HS-27A (cell line): ENCODE results near the gene MAP6D1.
"Not testable (repeated sequence)": the region's sequence is repeated elsewhere in the genome, so short reads cannot be mapped to it uniquely, and the experiment has no call there.

Experiments used
- DNase-seq: peaks from one replicate; pipeline ENCODE4 v3.0.0-alpha.2; 2012; ENCODE audit warnings: low read depth, missing footprints

MAP6D1 gene

DNA sequence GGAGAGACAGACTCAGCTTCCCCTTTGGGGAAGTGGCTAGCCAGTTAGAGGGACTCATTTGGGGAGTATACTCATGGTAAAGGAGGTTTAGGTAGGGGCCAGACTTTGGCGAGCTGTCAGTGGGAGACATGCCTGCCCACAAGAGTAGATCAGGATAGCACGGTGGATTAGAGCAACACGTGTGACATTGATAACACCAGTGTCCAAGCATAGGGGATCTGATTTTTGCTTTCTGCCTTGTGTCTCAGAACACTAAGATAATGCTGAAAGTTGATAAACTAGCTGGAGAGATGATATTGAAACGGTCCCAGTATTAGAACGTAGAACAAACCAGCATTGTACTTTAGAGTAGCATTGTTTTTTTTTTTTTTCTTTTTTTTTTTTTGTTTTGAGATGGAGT, 25.9 kb downstream of the MAP6D1 start:
- DNase-seq = no peak

DNA sequence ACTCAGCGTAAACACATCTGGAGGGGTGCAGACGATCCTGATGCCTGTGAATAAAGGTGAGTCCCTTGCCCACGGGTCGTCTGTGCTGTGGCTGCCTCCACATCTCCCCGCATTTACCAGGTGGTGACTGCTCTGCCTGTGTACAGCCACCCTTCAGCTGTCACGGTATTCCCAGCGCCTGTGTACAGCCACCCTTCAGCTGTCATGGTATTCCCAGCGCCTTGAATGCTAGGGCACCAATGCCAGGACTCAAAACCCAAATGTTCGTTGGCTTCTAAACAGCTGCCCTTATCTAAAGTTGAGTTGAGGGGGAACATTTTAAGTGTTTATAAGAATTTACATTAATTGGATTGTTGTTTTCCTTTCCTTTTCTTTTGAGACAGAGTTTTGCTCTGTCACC, 27.4 kb downstream of the MAP6D1 start:
- no peak for DNase-seq

DNA sequence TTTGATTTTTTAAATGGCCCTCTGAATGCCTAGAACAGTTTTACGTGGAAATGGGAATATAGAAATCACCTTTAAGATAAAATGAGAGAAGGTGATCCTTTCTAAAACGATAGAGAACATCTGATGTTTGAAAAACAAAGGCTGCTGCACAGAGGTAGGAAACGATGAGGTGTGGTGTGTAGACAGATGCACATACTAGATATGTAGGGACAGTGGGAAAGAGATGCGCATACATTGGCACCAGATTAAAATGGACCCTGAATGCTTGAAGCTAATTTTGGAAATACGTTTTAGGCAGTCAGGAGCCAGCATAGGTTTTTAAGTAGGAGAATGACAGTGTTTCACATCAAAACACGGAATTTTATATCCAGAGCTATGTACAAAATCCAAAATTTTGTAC, 29.0 kb downstream of the MAP6D1 start:
- DNase-seq = no peak

- DNase-seq = no peak
Observed at GRCh38 chr3:183794452-183794851, 30.9 kb downstream of the MAP6D1 start.

GRCh38 chr3:183792976-183793375, 32.4 kb downstream of the MAP6D1 start:
- DNase-seq = no peak

- DNase-seq = no peak
Observed at GRCh38 chr3:183790700-183791099, 34.7 kb downstream of the MAP6D1 start.

- DNase-seq = no peak
Observed at GRCh38 chr3:183789826-183790225, 35.6 kb downstream of the MAP6D1 start.

DNA sequence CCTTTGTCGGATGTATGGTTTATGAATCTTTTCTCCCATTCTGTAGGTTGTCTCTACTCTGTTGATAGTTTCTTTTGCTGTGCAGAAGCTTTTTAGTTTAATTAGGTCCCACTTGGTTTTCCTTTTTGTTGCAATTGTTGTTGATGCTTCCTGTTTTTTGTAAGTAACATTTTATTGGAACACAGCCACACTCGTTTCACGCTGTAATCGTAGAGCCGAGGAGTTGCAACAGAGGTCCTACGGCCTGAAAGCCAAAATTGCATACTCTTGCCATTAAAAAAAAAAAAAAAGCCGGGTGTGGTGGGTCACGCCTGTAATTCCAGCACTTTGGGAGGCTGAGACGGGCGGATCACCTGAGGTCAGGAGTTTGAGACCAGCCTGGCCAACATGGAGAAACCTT, 40.9 kb downstream of the MAP6D1 start:
- DNase-seq = not testable (repeated sequence)

GRCh38 chr3:183782576-183783276, 42.7 kb downstream of the MAP6D1 start:
- DNase-seq = no peak

DNA sequence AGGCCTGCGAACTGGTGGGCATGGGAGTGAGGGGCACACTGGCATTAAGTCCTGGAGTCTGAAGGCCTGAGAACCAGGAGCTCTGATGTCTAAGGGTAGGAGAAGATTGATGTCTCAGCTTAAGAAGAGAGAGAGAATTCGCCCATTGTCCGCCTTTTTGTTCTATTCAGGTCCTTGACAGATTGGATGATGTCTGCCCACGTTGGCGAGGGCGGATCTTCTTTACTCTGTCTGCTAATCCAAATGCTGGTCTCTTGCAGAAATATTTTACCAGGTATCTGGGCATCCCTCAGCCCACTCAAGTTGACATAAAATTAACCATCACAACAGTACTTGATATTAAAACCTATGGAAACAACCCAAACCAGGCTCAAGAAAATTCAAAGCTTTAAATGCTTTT, 44.1 kb downstream of the MAP6D1 start:
- DNase-seq = no peak

DNA sequence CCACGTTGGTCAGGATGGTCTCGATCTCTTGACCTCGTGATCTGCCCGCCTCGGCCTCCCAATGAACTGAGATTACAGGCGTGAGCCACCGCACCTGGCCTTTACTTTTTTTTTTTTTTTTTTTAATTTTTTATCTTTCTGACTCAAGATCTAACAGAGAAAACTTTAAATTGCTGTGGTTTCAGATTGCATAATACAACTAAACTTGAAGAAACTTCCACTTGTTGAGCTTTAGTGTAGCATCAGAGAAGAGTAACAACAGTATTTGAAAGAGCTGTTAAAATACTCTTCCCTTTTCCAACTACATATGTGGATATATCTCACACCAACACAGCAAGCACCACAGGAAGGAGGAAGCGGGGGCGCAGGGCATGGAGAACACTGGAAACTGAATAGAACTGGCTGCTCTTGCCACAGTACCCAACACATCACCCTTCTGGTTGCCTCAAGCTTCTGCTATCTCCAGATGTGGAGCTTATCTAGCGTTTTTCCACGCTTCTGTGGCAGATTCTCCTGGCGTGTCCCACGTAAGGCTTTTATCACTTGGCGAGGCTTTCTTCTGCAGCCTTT, 45.4 kb downstream of the MAP6D1 start:
- DNase-seq = no peak

GRCh38 chr3:183777016-183777618, 48.3 kb downstream of the MAP6D1 start:
- no peak for DNase-seq

- DNase-seq = not testable (repeated sequence)
Observed at GRCh38 chr3:183776451-183776850, 48.9 kb downstream of the MAP6D1 start.

DNA sequence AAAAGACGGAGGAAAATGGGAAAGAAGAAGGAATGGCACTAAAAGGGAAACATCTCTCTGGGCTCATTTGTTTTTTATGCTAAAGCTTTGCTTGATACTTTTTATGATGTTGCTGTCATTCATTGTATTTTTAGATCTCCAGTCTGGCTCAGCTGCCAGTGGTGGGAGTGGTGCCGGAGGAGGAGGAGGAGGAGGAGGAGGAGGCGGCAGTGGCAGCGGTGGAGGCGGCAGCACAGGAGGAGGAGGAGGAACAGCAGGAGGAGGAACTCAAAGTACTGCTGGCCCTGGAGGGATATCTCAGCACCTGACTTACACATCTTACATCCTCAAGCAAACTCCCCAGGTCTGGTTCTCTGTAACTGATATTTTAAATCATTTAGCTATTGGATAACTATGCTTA, 49.6 kb downstream of the MAP6D1 start:
- DNase-seq = no peak

DNA sequence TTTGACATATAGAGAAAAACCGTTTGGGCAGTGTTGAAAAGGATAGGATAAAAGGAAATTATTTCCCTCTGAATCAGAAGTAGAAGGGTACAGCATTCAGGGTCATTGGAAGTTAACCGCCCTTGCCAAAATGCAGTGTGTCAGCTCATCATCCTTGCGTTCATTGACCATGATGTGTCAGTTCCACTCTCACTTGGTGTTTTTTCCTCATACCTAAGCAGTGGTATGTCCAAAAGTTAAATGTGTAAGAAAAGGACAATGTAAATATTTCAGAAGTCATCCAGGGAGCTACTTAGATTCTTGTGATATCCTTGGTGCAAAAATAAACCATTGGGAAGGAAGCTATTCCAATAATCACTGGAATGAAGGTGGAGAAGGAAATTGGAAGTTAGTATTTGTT, 50.7 kb downstream of the MAP6D1 start:
- peak; percentile 15 for DNase-seq

GRCh38 chr3:183769453-183769852, 55.9 kb downstream of the MAP6D1 start:
- DNase-seq = no peak

GRCh38 chr3:183768114-183768513, 57.3 kb downstream of the MAP6D1 start:
- no peak for DNase-seq

DNA sequence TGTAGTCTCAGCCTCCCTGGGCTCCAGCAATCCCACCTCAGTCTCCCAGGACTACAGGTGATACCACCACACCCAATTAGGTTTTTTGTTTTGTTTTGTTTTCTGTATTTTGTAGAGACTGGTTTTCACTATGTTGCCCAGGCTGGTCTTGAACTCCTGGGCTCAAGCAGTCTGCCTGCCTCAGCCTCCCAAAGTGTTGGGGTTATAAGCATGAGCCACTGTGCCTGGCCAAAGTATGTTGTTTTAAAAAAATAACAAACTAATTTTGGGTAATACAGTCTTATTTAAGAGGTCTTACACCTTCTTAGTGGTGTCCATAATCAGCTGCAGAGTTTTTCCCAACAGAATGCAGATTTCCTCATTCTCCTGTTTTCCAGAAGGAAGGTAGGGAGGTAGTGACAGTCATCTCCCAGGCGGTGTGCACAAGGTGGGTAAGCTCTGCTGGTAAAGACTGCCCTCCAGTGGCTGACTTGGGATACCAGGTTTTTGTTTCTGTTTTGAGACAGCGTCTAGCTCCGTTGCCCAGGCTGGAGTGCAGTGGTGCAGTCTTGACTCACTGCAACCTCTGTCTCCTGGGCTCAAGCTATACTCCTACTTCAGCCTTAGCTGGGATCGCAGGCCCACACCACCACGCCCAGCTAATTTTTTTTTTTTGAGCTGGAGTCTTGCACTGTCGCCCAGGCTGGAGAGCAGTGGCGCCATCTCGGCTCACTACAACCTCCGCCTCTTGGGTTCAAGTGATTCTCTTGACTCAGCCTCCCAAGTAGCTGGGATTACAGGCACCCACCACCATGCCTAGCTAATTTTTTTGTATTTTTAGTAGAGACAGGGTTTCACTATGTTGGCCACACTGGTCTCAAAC, 58.4 kb downstream of the MAP6D1 start:
- no peak for DNase-seq

DNA sequence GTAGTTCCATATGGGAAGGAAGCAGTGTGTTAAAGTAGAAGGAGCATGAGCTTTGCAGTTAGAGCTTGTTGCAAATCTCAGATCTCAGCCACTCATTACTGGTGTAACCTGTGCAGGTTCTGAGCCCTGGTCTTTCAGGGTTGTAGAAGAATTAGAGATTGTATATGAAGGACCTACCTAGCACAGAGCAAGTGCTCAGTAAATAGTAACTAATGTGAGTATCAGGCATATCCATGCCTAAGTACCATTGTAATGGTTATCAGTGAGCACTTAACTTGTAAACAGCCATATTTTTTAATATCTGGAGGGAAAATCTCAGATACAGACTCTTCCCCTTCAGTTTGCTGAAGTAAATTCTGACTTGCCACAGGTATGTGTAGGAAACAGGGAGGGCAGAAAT, 59.3 kb downstream of the MAP6D1 start:
- DNase-seq = no peak
